ENCODE data around the gene LRMDA. TPM values are rescaled to one million over a fixed set of nuclear protein-coding genes. Genes with fewer than 3 reads are reported as not detected.

The LRMDA gene
- total RNA-seq, 4 donors from 2014 or later, result 7.3 to 20.1 (median 8.4) TPM

- Histone ChIP-seq H3K27me3 (no peaks in the 10 kb centered on the region), H3K4me3 (no peak overlapping the region), H3K36me3 (no peaks in the 10 kb centered on the region), H3K27ac (no peak overlapping the region), H3K9me3 (no peaks in the 10 kb centered on the region), H3K4me1 (no peaks in the 10 kb centered on the region)
- TF ChIP-seq EP300 (IDR thresholded peaks at IDR 0.05) (no peak), CTCF (IDR thresholded peaks at IDR 0.05) (no peak), POLR2AphosphoS5 (IDR thresholded peaks at IDR 0.05) (no peak), POLR2A (IDR thresholded peaks at IDR 0.05) (no peak)
- WGBS, 2 donors (ENCODE audit: low coverage in 1 of 2), result 88 to 96% methylated on average over 2 of the region's 2 CpGs
- ATAC-seq, result no peak
These were observed 922.9 kb downstream of the LRMDA start for GRCh38 chr10:76354212-76354738.

- H3K4me3 ChIP-seq, result no peak overlapping the region
- no peak overlapping the region for H3K27ac ChIP-seq
- 66 to 81% methylated on average over 4 of the region's 4 CpGs for WGBS, 2 donors (ENCODE audit: low coverage in 1 of 2)
- H3K9me3 ChIP-seq, result no peaks in the 10 kb centered on the region
- no peak for ATAC-seq
- no peaks in the 10 kb centered on the region for H3K27me3 ChIP-seq
- H3K36me3 ChIP-seq, result no peaks in the 10 kb centered on the region
- H3K4me1 ChIP-seq, result no peaks in the 10 kb centered on the region
- TF ChIP-seq POLR2AphosphoS5 (IDR thresholded peaks at IDR 0.05), result no peak
- TF ChIP-seq EP300 (IDR thresholded peaks at IDR 0.05), result no peak
- no peak for TF ChIP-seq POLR2A (IDR thresholded peaks at IDR 0.05)
- no peak for TF ChIP-seq CTCF (IDR thresholded peaks at IDR 0.05)
These were observed 923.5 kb downstream of the LRMDA start for GRCh38 chr10:76354921-76355320.

GRCh38 chr10:76356557-76356956 lies 925.1 kb downstream of the LRMDA start:
- Histone ChIP-seq H3K36me3 (no peaks in the 10 kb centered on the region), H3K27ac (no peak overlapping the region), H3K27me3 (no peaks in the 10 kb centered on the region), H3K9me3 (no peaks in the 10 kb centered on the region), H3K4me1 (no peaks in the 10 kb centered on the region), H3K4me3 (no peak overlapping the region)
- no peak for TF ChIP-seq EP300 (IDR thresholded peaks at IDR 0.05)
- TF ChIP-seq POLR2A (IDR thresholded peaks at IDR 0.05), result no peak
- TF ChIP-seq CTCF (IDR thresholded peaks at IDR 0.05), result no peak
- TF ChIP-seq POLR2AphosphoS5 (IDR thresholded peaks at IDR 0.05), result no peak
- 80 to 95% methylated on average over 2 to 4 of the region's 4 CpGs for WGBS, 2 donors (ENCODE audit: low coverage in 1 of 2)
- no peak for ATAC-seq

- Histone ChIP-seq H3K27ac (no peak overlapping the region), H3K9me3 (no peaks in the 10 kb centered on the region), H3K36me3 (no peaks in the 10 kb centered on the region), H3K27me3 (no peaks in the 10 kb centered on the region), H3K4me3 (no peak overlapping the region), H3K4me1 (no peaks in the 10 kb centered on the region)
- TF ChIP-seq EP300 (IDR thresholded peaks at IDR 0.05) (no peak), CTCF (IDR thresholded peaks at IDR 0.05) (no peak), POLR2AphosphoS5 (IDR thresholded peaks at IDR 0.05) (no peak), POLR2A (IDR thresholded peaks at IDR 0.05) (no peak)
- 73 to 83% methylated on average over 8 of the region's 8 CpGs for WGBS, 2 donors (ENCODE audit: low coverage in 1 of 2)
- ATAC-seq, result no peak
These were observed 926.4 kb downstream of the LRMDA start for GRCh38 chr10:76357726-76358415.
